ENCODE measurements around the gene SUCLA2. TPM values are rescaled to one million over a fixed set of nuclear protein-coding genes. Genes with fewer than 3 reads are reported as not detected.

Gene SUCLA2
- total RNA-seq (10 to 100 TPM; 35.7 to 37.9 TPM), polyA plus RNA-seq (ENCODE audit: insufficient read length in 6 of 6) (10 to 100 TPM; 55.7 to 74.0 (median 62.6) TPM)
- long read RNA-seq, donor 1, transcript SUCLA2-219 (11 exons, 2,111 nt): major isoform, 15 of 82 reads
- long read RNA-seq, donor 1, transcript SUCLA2-205 (4 exons, 710 nt): minor isoform, 7 of 82 reads
- long read RNA-seq, donor 1, partial matches to known transcripts: 57 of 82 reads
- long read RNA-seq, donor 1, other reads (novel, unspliced or antisense): 0 of 82 reads
- long read RNA-seq, donor 2, transcript SUCLA2-219 (11 exons, 2,111 nt): major isoform, 16 of 71 reads
- long read RNA-seq, donor 2, transcript SUCLA2-205 (4 exons, 710 nt): minor isoform, 6 of 71 reads
- long read RNA-seq, donor 2, partial matches to known transcripts: 48 of 71 reads
- long read RNA-seq, donor 2, other reads (novel, unspliced or antisense): 0 of 71 reads
- long read RNA-seq, donor 3, transcript SUCLA2-219 (11 exons, 2,111 nt): major isoform, 17 of 26 reads
- long read RNA-seq, donor 3, partial matches to known transcripts: 7 of 26 reads
- long read RNA-seq, donor 3, other reads (novel, unspliced or antisense): 0 of 26 reads
- long read RNA-seq, donor 4, transcript SUCLA2-219 (11 exons, 2,111 nt): major isoform, 13 of 29 reads
- long read RNA-seq, donor 4, partial matches to known transcripts: 5 of 29 reads
- long read RNA-seq, donor 4, other reads (novel, unspliced or antisense): 11 of 29 reads
- long read RNA-seq, donor 5, transcript SUCLA2-219 (11 exons, 2,111 nt): major isoform, 13 of 38 reads
- long read RNA-seq, donor 5, partial matches to known transcripts: 21 of 38 reads
- long read RNA-seq, donor 5, other reads (novel, unspliced or antisense): 0 of 38 reads
- long read RNA-seq, donor 6, transcript SUCLA2-219 (11 exons, 2,111 nt): major isoform, 34 of 70 reads
- long read RNA-seq, donor 6, transcript SUCLA2-205 (4 exons, 710 nt): minor isoform, 5 of 70 reads
- long read RNA-seq, donor 6, partial matches to known transcripts: 31 of 70 reads
- long read RNA-seq, donor 6, other reads (novel, unspliced or antisense): 0 of 70 reads
- long read RNA-seq, donor 7, transcript SUCLA2-219 (11 exons, 2,111 nt): major isoform, 12 of 65 reads
- long read RNA-seq, donor 7, partial matches to known transcripts: 52 of 65 reads
- long read RNA-seq, donor 7, other reads (novel, unspliced or antisense): 0 of 65 reads
- long read RNA-seq, donor 8, transcript SUCLA2-219 (11 exons, 2,111 nt): major isoform, 15 of 52 reads
- long read RNA-seq, donor 8, partial matches to known transcripts: 31 of 52 reads
- long read RNA-seq, donor 8, other reads (novel, unspliced or antisense): 0 of 52 reads
- long read RNA-seq, donor 9: 0 reads
- long read RNA-seq, donor 10, partial matches to known transcripts: 0 of 4 reads
- long read RNA-seq, donor 10, other reads (novel, unspliced or antisense): 4 of 4 reads
- long read RNA-seq, donor 11, transcript SUCLA2-205 (4 exons, 710 nt): minor isoform, 8 of 190 reads
- long read RNA-seq, donor 11, transcript SUCLA2-219 (11 exons, 2,111 nt): major isoform, 26 of 190 reads
- long read RNA-seq, donor 11, partial matches to known transcripts: 154 of 190 reads
- long read RNA-seq, donor 11, other reads (novel, unspliced or antisense): 0 of 190 reads
- long read RNA-seq, donor 12, transcript SUCLA2-219 (11 exons, 2,111 nt): major isoform, 14 of 34 reads
- long read RNA-seq, donor 12, partial matches to known transcripts: 14 of 34 reads
- long read RNA-seq, donor 12, other reads (novel, unspliced or antisense): 0 of 34 reads

DNA sequence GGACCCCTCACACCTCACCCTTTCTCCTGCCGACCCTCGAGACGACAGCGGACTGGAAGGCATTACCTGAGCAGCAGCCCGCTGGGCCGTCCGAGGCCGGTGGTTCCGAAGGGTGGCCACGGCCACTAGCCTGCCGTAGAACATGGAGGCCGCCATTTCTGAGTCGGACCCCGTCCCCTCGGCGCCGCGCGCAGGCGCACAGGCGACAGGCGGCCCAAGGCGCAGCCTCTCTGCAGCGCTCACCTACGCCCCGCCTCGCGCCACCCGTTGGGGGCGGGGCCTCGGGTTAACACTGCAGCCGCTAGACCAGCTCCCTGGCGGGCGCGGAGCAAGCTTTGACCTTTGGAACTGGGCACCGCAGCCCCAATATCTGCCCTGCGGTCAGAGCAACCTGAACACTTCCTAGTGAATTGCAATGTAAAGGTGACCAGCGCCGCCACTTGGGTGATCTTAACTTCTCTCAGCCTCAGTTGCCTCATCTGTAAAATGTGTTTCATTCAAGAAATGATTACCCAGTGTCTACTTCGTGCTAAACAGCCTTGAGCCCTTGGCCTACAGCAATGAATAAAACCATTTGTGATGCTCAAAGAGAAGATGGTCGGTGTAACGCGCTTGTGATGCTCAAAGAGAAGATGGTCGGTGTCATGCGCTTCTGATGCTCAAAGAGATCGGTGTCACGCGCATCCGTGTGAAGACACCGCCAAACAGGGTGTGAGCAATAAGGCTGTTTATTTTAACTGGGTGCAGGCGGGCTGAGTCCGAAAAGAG, at the start of gene SUCLA2:
SUCLA2 (minus strand) TSS at position 160 of the 768 bp plus-strand sequence; CDS start at position 156, 4 bp downstream.
- H3K4me3 ChIP-seq: peak within 1 kb of the TSS; percentile 82 to 91
- peaks cover 5 to 22% of the 10 kb centered on the region in 2 donors for H3K4me1 ChIP-seq
- H3K27ac ChIP-seq: peak within 1 kb of the TSS; percentile 42 to 67
- DNase-seq: peak; percentile 89 to 99 (median 94)
- H3K9me3 ChIP-seq: no peaks in the 10 kb centered on the region
- intact Hi-C loops (cut with DNase I): no loop called here
- no peaks in the 10 kb centered on the region for H3K27me3 ChIP-seq
- peak; percentile 100 for ATAC-seq
- peaks cover 0 to 2% of the 10 kb centered on the region in 2 donors for H3K36me3 ChIP-seq
- TF ChIP-seq CTCF (IDR thresholded peaks at IDR 0.05): no peak

DNA sequence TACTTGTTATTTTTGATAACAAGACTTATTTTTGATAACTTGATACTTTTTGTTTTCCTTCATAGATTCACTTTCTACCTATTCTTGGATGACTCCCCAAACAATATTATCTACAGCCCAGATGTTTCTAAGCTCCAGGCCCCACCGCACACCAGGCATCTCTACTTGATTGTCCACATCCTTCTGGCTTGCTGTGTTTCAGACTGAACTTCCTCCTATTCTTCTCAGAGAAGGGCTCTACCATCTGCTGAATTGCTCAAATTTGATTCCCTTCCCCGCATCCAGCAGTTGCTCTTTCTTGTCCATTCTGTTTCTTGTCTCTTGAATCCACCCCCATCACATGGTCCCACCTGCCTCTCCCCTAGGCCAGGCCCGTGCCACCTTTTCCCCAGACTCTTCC, 49.5 kb upstream of the SUCLA2 start:
- Histone ChIP-seq H3K9me3 (no peaks in the 10 kb centered on the region), H3K36me3 (peaks cover 0 to 81% of the 10 kb centered on the region in 2 donors), H3K27me3 (no peaks in the 10 kb centered on the region), H3K4me1 (no peaks in the 10 kb centered on the region), H3K4me3 (no peak overlapping the region), H3K27ac (no peak overlapping the region)
- no peak for ATAC-seq
- no peak for TF ChIP-seq CTCF (IDR thresholded peaks at IDR 0.05)
- intact Hi-C loops (cut with DNase I): no loop called here
- DNase-seq: no peak

- Histone ChIP-seq H3K4me3 (no peak overlapping the region), H3K9me3 (no peaks in the 10 kb centered on the region), H3K27ac (peak overlapping the region in 1 of 2 donors; percentile 37), H3K4me1 (peaks cover 0 to 3% of the 10 kb centered on the region in 2 donors), H3K27me3 (no peaks in the 10 kb centered on the region), H3K36me3 (peaks cover 0 to 38% of the 10 kb centered on the region in 2 donors)
- ATAC-seq (peak; percentile 21), DNase-seq (no peak)
- intact Hi-C loops (cut with DNase I): no loop called here
- TF ChIP-seq CTCF (IDR thresholded peaks at IDR 0.05): no peak
Measured at GRCh38 chr13:48043789-48044503, 42.9 kb upstream of the SUCLA2 start.

Data from left lung (tissue), 14 donors.